Neutrophil (primary cell): ENCODE data around the gene GNL1.
A peak's percentile ranks its signal among the peaks of the same experiment; 100 is the strongest.

Source experiments
- H3K27ac ChIP-seq: fragments of 200-600 bp; sonication (generic); 2 replicates; pipeline ENCODE4 v1.5.1; 2016; ENCODE audit warnings: mild to moderate bottlenecking, moderate library complexity
- H3K27me3 ChIP-seq: fragments of 200-600 bp; sonication (generic); 2 replicates; pipeline ENCODE4 v1.6.0; 2016; ENCODE audit warnings: mild to moderate bottlenecking
- H3K36me3 ChIP-seq: fragments of 200-600 bp; sonication (generic); 2 replicates; pipeline ENCODE4 v1.5.1; 2017
- H3K4me1 ChIP-seq, 2 experiments: fragments of 200-600 bp in 1 of 2; sonication (generic) in 1 of 2; 1 replicate in 1 of 2; 2 replicates in 1 of 2; pipeline versions ENCODE4 v1.5.1 to v1.6.1; 2013 to 2016; ENCODE audit warnings: low read depth in 1 of 2, low read length in 1 of 2, mild to moderate bottlenecking in 1 of 2, moderate library complexity in 1 of 2; ENCODE audit not compliant: control insufficient read depth in 1 of 2, insufficient read depth in 1 of 2
- H3K4me3 ChIP-seq, 2 experiments: fragments of 200-600 bp in 1 of 2; sonication (generic) in 1 of 2; 1 replicate in 1 of 2; 2 replicates in 1 of 2; pipeline ENCODE4 v1.5.1; 2013 to 2016; ENCODE audit warnings: low read depth in 1 of 2, low read length in 1 of 2, mild to moderate bottlenecking in 1 of 2, moderate library complexity in 1 of 2
- H3K9me3 ChIP-seq: fragments of 200-600 bp; sonication (generic); 2 replicates; pipeline ENCODE4 v1.5.1; 2016
- CTCF ChIP-seq: fragments of 200-600 bp; sonication (generic); IDR thresholded peaks from 2 replicates; pipeline ENCODE4 v1.5.1; 2016; ENCODE audit warnings: antibody characterized with exemption

Gene GNL1

GRCh38 chr6:30493643-30494250 lies 62.5 kb downstream of the GNL1 start:
- no peak for TF ChIP-seq CTCF
- Histone ChIP-seq H3K9me3 (peaks cover 4% of the 10 kb centered on the region), H3K4me3 (peak overlapping the region; percentile 94 to 100), H3K27me3 (no peaks in the 10 kb centered on the region), H3K4me1 (peaks cover 76 to 81% of the 10 kb centered on the region in 2 experiments), H3K27ac (peak overlapping the region; percentile 98), H3K36me3 (peaks cover 53% of the 10 kb centered on the region)

DNA sequence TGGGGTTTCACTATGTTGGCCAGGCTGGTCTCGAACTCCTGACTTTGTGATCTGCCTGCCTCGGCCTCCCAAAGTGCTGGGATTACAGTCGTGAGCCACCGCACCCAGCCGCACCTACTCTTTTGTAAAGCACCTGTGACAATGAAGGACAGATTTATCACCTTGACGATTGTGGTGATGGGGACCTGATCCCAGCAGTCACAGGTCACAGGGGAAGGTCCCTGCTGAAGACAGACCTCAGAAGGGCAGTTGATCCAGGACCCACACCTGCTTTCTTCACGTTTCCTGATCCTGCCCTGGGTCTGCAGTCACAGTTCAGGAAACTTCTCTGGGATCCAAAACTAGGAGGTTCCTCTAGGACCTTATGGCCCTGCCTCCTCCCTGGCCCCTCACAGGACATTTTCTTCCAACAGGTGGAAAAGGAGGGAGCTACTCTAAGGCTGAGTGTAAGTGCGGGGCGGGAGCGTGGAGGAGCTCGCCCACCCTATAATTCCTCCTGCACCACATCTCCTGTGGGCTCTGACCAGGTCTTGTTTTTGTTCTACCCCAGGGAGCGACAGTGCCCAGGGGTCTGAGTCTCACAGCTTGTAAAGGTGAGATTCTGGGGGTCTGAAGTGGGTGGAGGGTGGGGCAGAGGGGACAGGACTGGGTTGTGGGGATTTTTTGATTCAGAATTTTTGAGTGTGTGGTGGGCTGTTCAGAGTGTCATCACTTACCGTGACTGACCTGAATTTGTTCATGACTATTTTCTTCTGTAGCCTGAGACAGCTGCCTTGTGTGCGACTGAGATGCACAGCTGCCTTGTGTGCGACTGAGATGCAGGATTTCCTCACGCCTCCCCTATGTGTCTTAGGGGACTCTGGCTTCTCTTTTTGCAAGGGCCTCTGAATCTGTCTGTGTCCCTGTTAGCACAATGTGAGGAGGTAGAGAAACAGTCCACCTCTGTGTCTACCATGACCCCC lies 64.0 kb downstream of the GNL1 start:
- Histone ChIP-seq H3K36me3 (peaks cover 53% of the 10 kb centered on the region), H3K4me3 (peak overlapping the region; percentile 94 to 100), H3K27ac (peak overlapping the region; percentile 98), H3K27me3 (no peaks in the 10 kb centered on the region), H3K4me1 (peaks cover 81 to 86% of the 10 kb centered on the region in 2 experiments), H3K9me3 (peaks cover 4% of the 10 kb centered on the region)
- TF ChIP-seq CTCF: no peak
